AG04449 (cell line): Measurements from ENCODE around the gene MFAP3L.

Experiments
- CTCF ChIA-PET: fragments of 350-600 bp; formaldehyde crosslinking; extraction: SDS; loops from one replicate; lab custom pipeline; 2021; ENCODE audit warnings: antibody characterized with exemption; lab: Yijun Ruan, JAX
- POLR2A ChIA-PET: fragments of 400-600, 350-600 bp; formaldehyde crosslinking; extraction: SDS; loops from one replicate; lab custom pipeline; 2020; ENCODE audit warnings: antibody characterized with exemption, inconsistent platforms; lab: Yijun Ruan, JAX
- DNase-seq: peaks from one replicate; pipeline ENCODE4 v3.0.0-alpha.2; 2010; ENCODE audit warnings: low read depth, low spot score
- H3K4me3 ChIP-seq: 2 replicates; pipeline ENCODE4 v1.5.1; 2011; ENCODE audit warnings: low read depth, mild to moderate bottlenecking, control low read depth, low read length
- TF ChIP-seq, protein P1 (sequence below): IDR thresholded peaks from one replicate; pipeline ENCODE4 v1.5.1; 2011; ENCODE audit warnings: mild to moderate bottlenecking, moderate library complexity, low read length, control low read depth, inconsistent platforms; ENCODE audit not compliant: insufficient read depth; ENCODE audit errors: missing control alignments

MFAP3L gene

GRCh38 chr4:170014359-170015011, 11.7 kb downstream of the MFAP3L start:
- DNase-seq, result peak; percentile 28
- no peak overlapping the region for H3K4me3 ChIP-seq
- CTCF ChIA-PET, result interaction anchor here (1.0 to 2.1 kb wide), 4 partner anchors 11 to 204 kb away, joined by 3 to 10 read pairs (median 6); partner anchors contain the start of gene MFAP3L
- POLR2A ChIA-PET, result no interaction called here
- TF ChIP-seq, protein P1, sequence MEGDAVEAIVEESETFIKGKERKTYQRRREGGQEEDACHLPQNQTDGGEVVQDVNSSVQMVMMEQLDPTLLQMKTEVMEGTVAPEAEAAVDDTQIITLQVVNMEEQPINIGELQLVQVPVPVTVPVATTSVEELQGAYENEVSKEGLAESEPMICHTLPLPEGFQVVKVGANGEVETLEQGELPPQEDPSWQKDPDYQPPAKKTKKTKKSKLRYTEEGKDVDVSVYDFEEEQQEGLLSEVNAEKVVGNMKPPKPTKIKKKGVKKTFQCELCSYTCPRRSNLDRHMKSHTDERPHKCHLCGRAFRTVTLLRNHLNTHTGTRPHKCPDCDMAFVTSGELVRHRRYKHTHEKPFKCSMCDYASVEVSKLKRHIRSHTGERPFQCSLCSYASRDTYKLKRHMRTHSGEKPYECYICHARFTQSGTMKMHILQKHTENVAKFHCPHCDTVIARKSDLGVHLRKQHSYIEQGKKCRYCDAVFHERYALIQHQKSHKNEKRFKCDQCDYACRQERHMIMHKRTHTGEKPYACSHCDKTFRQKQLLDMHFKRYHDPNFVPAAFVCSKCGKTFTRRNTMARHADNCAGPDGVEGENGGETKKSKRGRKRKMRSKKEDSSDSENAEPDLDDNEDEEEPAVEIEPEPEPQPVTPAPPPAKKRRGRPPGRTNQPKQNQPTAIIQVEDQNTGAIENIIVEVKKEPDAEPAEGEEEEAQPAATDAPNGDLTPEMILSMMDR, result no peak

DNA sequence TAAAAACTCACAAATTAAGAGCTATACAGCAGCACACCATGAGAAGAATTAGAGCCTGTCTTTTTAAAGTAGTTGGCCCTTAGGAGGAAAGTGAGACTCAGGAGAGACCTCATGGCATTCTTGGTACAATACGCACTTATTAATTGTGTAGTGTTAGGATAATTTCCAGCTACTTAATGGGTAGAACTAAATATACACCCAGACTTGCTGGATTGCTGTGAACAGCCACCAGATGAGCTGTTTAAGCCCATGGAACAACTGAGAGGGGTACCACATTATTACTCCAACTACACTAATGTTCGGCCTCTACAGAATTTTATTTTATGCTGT, 13.6 kb downstream of the MFAP3L start:
- no peak overlapping the region for H3K4me3 ChIP-seq
- DNase-seq, result no peak
- CTCF ChIA-PET, result interaction anchor here (0.8 to 1.1 kb wide), 3 partner anchors 12 to 15 kb away, joined by 3 to 4 read pairs (median 3); partner anchors contain the start of gene MFAP3L
- POLR2A ChIA-PET, result no interaction called here
- TF ChIP-seq, protein P1, result no peak

DNA sequence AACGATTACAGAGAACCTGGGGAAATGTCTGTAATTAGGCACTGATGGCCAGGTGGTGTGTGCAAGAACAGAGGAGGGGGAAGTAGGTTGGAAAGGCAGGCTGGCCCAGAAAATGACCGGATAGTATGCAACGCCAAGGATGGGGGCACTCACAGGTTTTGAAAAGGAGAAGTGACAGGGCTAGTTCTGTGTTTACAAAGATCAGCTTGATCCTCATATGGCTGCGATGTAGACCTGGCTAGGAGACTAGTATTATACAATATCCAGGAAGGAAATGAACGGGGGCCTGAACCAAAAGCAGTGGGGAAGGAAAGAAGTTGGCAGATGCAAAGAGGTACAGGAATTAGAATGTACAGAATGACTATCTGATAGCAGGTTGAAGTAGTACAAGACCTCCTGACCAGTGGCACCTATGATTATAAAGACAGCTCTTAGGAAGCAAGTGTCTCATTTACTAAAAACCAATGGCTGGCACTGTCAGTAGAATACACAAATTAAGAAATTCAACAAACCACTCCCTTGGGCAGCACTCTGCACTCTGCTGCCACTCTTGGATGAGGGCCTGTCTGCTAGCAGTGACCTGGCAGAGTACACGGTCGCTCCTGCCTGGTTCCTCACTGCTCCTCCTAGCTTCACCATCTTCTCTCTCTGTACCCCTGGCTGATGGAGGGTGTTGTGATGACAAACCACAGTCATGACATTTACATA, 14.1 kb downstream of the MFAP3L start:
- ChIA-PET CTCF (interaction anchor here (0.8 to 1.4 kb wide), 4 partner anchors 12 to 202 kb away, joined by 3 to 4 read pairs (median 4); partner anchors contain the start of gene MFAP3L), POLR2A (no interaction called here)
- TF ChIP-seq, protein P1, result no peak
- no peak for DNase-seq
- no peak overlapping the region for H3K4me3 ChIP-seq

GRCh38 chr4:170009291-170009690, 16.9 kb downstream of the MFAP3L start:
- ChIA-PET CTCF (interaction anchor here (1.2 to 4.3 kb wide), 3 partner anchors 16 to 217 kb away, joined by 4 to 22 read pairs (median 5); no protein-coding TSS in a partner anchor), POLR2A (no interaction called here)
- DNase-seq, result no peak
- TF ChIP-seq, protein P1, result no peak
- no peak overlapping the region for H3K4me3 ChIP-seq

DNA sequence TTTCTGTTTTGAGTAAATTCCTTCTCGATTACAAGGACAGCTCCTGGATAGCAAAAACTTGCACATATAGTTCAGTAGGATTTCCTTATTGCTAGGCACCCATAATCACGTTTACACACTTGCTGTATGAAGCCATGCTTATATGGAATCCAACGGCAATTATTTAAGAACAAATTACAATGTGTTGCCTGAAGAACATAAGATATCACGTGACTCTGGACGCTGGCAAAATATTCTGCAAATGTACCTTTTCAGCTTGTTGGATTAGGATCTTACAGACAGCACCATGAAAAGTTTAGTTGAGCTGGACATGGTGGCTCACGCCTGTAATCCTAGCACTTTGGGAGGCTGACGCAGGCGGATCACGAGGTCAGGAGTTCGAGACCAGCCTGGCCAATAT, 17.4 kb downstream of the MFAP3L start:
- CTCF ChIA-PET, result interaction anchor here (1.2 to 4.3 kb wide), 3 partner anchors 16 to 217 kb away, joined by 4 to 22 read pairs (median 5); no protein-coding TSS in a partner anchor
- POLR2A ChIA-PET, result no interaction called here
- TF ChIP-seq, protein P1, result no peak
- H3K4me3 ChIP-seq, result no peak overlapping the region
- no peak for DNase-seq

DNA sequence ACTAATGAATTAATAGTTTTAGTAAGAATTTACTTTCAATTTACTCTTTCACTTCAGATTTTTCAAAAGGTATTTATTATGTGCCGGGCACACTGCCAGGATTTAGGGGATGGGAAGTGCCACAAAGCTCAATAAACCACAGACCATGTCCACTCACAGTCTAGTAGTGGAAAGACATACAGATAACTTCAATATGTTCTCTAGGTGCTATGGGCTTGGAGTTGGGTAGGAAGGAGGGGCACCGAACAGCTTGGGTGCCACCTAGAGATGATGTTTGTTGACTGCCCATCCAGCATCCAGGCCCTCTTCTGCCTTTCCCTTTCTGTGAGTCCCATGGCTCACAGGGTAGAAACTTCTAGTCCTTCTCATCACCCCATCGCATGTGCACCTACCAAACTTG, 17.8 kb downstream of the MFAP3L start:
- H3K4me3 ChIP-seq, result no peak overlapping the region
- DNase-seq, result no peak
- CTCF ChIA-PET, result interaction anchor here (1.2 to 4.3 kb wide), 3 partner anchors 17 to 216 kb away, joined by 4 to 22 read pairs (median 5); no protein-coding TSS in a partner anchor
- TF ChIP-seq, protein P1, result peak; percentile 5
- POLR2A ChIA-PET, result no interaction called here
